ENCODE results near the gene NXPH4. TPM values are rescaled to one million over a fixed set of nuclear protein-coding genes. Genes with fewer than 3 reads are reported as not detected.

Gene NXPH4
- total RNA-seq, 1 donor from 2014 or later: 0.82 TPM

Other genes starting within 250 kb of the NXPH4 start
- 10.5 and 10.6 TPM in 2 replicates for gene ZBTB39, start 210.2 kb upstream of the NXPH4 start, total RNA-seq
- gene TAC3, start 200.3 kb upstream of the NXPH4 start, total RNA-seq: not detected in 2 replicates
- gene MYO1A, start 166.7 kb upstream of the NXPH4 start, total RNA-seq: 2.4 and 4.2 TPM in 2 replicates
- gene NEMP1, start 138.0 kb upstream of the NXPH4 start, total RNA-seq: 79.8 and 86.7 TPM in 2 replicates
- gene NAB2, start 127.7 kb upstream of the NXPH4 start, total RNA-seq: 72.8 and 74.7 TPM in 2 replicates
- 333 and 341 TPM in 2 replicates for gene STAT6, start 105.4 kb upstream of the NXPH4 start, total RNA-seq
- 1.8 and 2.1 TPM in 2 replicates for gene LRP1, start 88.3 kb upstream of the NXPH4 start, total RNA-seq
- gene LRP1-AS, start 69.2 kb upstream of the NXPH4 start, total RNA-seq: not detected in 2 replicates
- gene SHMT2, start 12.9 kb downstream of the NXPH4 start, total RNA-seq: 295 and 307 TPM in 2 replicates
- gene STAC3, start 34.4 kb downstream of the NXPH4 start, total RNA-seq: 5.6 and 6.1 TPM in 2 replicates
- gene R3HDM2, start 214.2 kb downstream of the NXPH4 start, total RNA-seq: 44.9 and 46.9 TPM in 2 replicates
- 0.14 TPM in 2 replicates for gene INHBC, start 218.0 kb downstream of the NXPH4 start, total RNA-seq
- gene INHBE, start 238.5 kb downstream of the NXPH4 start, total RNA-seq: 0.25 and 0.39 TPM in 2 replicates
- gene GLI1, start 243.0 kb downstream of the NXPH4 start, total RNA-seq: 1.3 and 1.5 TPM in 2 replicates

Measured in activated T-helper 2 cell treated with anti-CD3 and anti-CD28 coated beads, Interferon-gamma antibody, Interleukin-2, Interleukin-4, amounts not matched to agents 10 μg/mL and 5 μg/mL and 100 μg/mL, durations not matched to agents 14 hours and 24 hours and 36 hours (primary cell).